Caco-2 (cell line): ENCODE data around the gene ANKRD49. TPM values are rescaled to one million over a fixed set of nuclear protein-coding genes. Genes with fewer than 3 reads are reported as not detected.

Source experiments
- BruUV-seq: library from RNA; stranded (reverse); fragments of 400-500 nt; replicated peaks from 2 replicates; lab custom pipeline; 2021; lab: Mats Ljungman, UMichigan
- CTCF ChIA-PET: fragments of 300-600 bp; sonication (Branson Sonifier 250); formaldehyde crosslinking; loops from one replicate; lab custom pipeline; 2022; ENCODE audit warnings: antibody characterized with exemption; lab: Charles Lee
- POLR2A ChIA-PET: fragments of 300-600 bp; sonication (Branson Sonifier 250); formaldehyde crosslinking; loops from one replicate; lab custom pipeline; 2022; ENCODE audit warnings: antibody characterized with exemption; lab: Charles Lee
- DNase-seq, 2 experiments: peaks; one replicate each; pipeline versions ENCODE4 v3.0.0 to v3.0.0-alpha.2; 2020 to 2022
- H3K27me3 ChIP-seq: replicated peaks from 2 replicates; pipeline ENCODE4 v1.6.0; 2011; ENCODE audit warnings: low read length; ENCODE audit not compliant: control insufficient read depth, insufficient read depth
- H3K36me3 ChIP-seq: 2 replicates; pipeline ENCODE4 v1.5.1; 2011; ENCODE audit warnings: low read length; ENCODE audit not compliant: control insufficient read depth, insufficient read depth
- H3K4me1 ChIP-seq: fragments of 250-450 bp; sonication (Bioruptor Pico); 2 replicates; pipeline ENCODE4 v1.5.1; 2020; ENCODE audit warnings: mild to moderate bottlenecking
- H3K4me3 ChIP-seq: 2 replicates; pipeline ENCODE4 v1.5.1; 2011; ENCODE audit warnings: low read depth, mild to moderate bottlenecking, control low read depth, low read length
- H3K9me3 ChIP-seq: fragments of 250-450 bp; sonication (Bioruptor Pico); 2 replicates; pipeline ENCODE4 v1.5.1; 2020; ENCODE audit warnings: mild to moderate bottlenecking, moderate library complexity
- H3K27ac Mint-ChIP-seq: one replicate; pipeline ENCODE4 v1.8.0; 2022; ENCODE audit warnings: mixed read lengths; ENCODE audit not compliant: unreplicated experiment
- H3K27me3 Mint-ChIP-seq: one replicate; pipeline ENCODE4 v1.8.0; 2022; ENCODE audit warnings: mixed read lengths; ENCODE audit not compliant: insufficient read depth, unreplicated experiment
- H3K36me3 Mint-ChIP-seq: one replicate; pipeline ENCODE4 v1.8.0; 2022; ENCODE audit warnings: mild to moderate bottlenecking, mixed read lengths; ENCODE audit not compliant: insufficient read depth, unreplicated experiment
- H3K4me1 Mint-ChIP-seq: one replicate; pipeline ENCODE4 v1.8.0; 2022; ENCODE audit warnings: low read depth, mixed read lengths; ENCODE audit not compliant: unreplicated experiment
- H3K4me3 Mint-ChIP-seq: one replicate; pipeline ENCODE4 v1.8.0; 2022; ENCODE audit warnings: mild to moderate bottlenecking, moderate library complexity, mixed read lengths; ENCODE audit not compliant: unreplicated experiment
- H3K9me3 Mint-ChIP-seq: one replicate; pipeline ENCODE4 v1.8.0; 2022; ENCODE audit warnings: mixed read lengths; ENCODE audit not compliant: unreplicated experiment
- intact Hi-C: fragments of 100-400 bp; cut with micrococcal nuclease; formaldehyde crosslinking; loops from one replicate; pipeline ENCODE4 v1.10.0; 2022; ENCODE audit not compliant: unreplicated experiment
- total RNA-seq: library from RNA; stranded (reverse); gene quantifications from 2 replicates; pipeline ENCODE4 v1.2.3, GENCODE V29; 2022
- TF ChIP-seq, protein P1 (sequence below), 2 experiments: fragments of 200-600 bp in 1 of 2; IDR thresholded peaks; 1 replicate in 1 of 2; 2 replicates in 1 of 2; pipeline versions ENCODE4 v1.5.1 to v1.8.0; 2011 to 2022; ENCODE audit warnings: antibody characterized with exemption in 1 of 2, control low read depth in 1 of 2, inconsistent platforms in 1 of 2, low read depth in 1 of 2, low read length in 1 of 2, mild to moderate bottlenecking in 1 of 2, moderate library complexity in 1 of 2; ENCODE audit not compliant: insufficient read depth in 1 of 2, severe bottlenecking in 1 of 2, unreplicated experiment in 1 of 2

The ANKRD49 gene
- total RNA-seq, 1 experiment from 2014 or later = 29.2 TPM

DNA sequence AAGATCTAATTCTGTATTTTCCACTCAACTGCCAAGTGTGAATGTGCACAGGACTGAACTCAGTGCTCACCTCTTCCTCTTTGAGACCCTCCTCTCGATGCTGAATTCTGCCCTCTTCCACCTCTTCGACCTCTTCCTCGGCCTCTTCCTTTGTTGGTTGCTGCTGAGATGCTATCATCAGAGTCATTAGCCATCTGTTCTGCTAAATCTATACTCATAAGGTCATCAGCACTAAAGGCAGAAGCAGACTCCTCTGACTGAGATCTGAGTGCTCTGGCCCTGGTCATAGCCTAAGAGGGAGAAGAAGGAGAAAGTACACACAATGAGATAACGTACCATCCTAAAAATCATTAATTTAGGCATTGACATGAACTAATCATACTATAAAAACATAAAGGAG, 46.6 kb upstream of the ANKRD49 start:
- Histone ChIP-seq H3K4me1 (peaks cover 5% of the 10 kb centered on the region; the same call in 1 of the 2 replicates), H3K9me3 (no peaks in the 10 kb centered on the region), H3K4me3 (no peak overlapping the region), H3K27me3 (no peaks in the 10 kb centered on the region), H3K36me3 (0 out of 2 replicates have a peak, but pooled peaks cover 1% of the 10 kb centered on the region)
- no TSS peak for BruUV-seq
- DNase-seq = no peak
- ChIA-PET POLR2A (no interaction called here), CTCF (no interaction called here)
- Mint-ChIP-seq H3K4me3 (no peak overlapping the region), H3K9me3 (no peaks in the 10 kb centered on the region), H3K4me1 (no peaks in the 10 kb centered on the region), H3K27me3 (no peaks in the 10 kb centered on the region), H3K27ac (no peak overlapping the region), H3K36me3 (peaks cover 55% of the 10 kb centered on the region)
- intact Hi-C loops = no loop called here
- TF ChIP-seq, protein P1, sequence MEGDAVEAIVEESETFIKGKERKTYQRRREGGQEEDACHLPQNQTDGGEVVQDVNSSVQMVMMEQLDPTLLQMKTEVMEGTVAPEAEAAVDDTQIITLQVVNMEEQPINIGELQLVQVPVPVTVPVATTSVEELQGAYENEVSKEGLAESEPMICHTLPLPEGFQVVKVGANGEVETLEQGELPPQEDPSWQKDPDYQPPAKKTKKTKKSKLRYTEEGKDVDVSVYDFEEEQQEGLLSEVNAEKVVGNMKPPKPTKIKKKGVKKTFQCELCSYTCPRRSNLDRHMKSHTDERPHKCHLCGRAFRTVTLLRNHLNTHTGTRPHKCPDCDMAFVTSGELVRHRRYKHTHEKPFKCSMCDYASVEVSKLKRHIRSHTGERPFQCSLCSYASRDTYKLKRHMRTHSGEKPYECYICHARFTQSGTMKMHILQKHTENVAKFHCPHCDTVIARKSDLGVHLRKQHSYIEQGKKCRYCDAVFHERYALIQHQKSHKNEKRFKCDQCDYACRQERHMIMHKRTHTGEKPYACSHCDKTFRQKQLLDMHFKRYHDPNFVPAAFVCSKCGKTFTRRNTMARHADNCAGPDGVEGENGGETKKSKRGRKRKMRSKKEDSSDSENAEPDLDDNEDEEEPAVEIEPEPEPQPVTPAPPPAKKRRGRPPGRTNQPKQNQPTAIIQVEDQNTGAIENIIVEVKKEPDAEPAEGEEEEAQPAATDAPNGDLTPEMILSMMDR (IDR thresholded peaks at IDR 0.05; ENCODE audit: insufficient read depth in 1 of 2, low read depth in 1 of 2, low read length in 1 of 2, severe bottlenecking in 1 of 2, unreplicated experiment in 1 of 2) = no peak

DNA sequence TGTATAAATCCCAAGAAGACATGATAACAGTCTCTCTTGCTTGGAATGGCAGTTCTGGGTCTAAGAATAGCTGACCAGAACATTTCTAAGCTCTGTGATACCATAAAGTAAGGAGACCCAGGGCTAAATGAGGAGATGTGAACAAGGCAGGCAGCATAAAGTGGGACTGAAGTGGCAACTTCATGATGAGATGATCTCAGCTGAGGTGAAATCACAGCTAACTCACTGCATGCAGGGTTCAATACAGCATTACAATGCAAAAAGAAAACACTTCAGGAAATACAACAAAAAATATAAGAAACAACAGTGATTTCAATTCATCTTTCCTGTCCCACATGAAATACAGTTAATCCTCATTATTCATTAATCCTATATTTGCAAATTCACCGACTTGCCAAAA, 44.8 kb upstream of the ANKRD49 start:
- Histone ChIP-seq H3K27me3 (no peaks in the 10 kb centered on the region), H3K4me3 (no peak overlapping the region), H3K9me3 (no peaks in the 10 kb centered on the region), H3K36me3 (0 out of 2 replicates have a peak, but pooled peaks cover 1% of the 10 kb centered on the region), H3K4me1 (peaks cover 5% of the 10 kb centered on the region; the same call in 1 of the 2 replicates)
- Mint-ChIP-seq H3K4me1 (no peaks in the 10 kb centered on the region), H3K9me3 (no peaks in the 10 kb centered on the region), H3K27me3 (no peaks in the 10 kb centered on the region), H3K4me3 (no peak overlapping the region), H3K36me3 (peaks cover 46% of the 10 kb centered on the region), H3K27ac (no peak overlapping the region)
- TF ChIP-seq, protein P1 (IDR thresholded peaks at IDR 0.05; ENCODE audit: insufficient read depth in 1 of 2, low read depth in 1 of 2, low read length in 1 of 2, severe bottlenecking in 1 of 2, unreplicated experiment in 1 of 2) = no peak
- no TSS peak for BruUV-seq
- DNase-seq = no peak
- ChIA-PET CTCF (no interaction called here), POLR2A (no interaction called here)
- intact Hi-C loops = no loop called here

DNA sequence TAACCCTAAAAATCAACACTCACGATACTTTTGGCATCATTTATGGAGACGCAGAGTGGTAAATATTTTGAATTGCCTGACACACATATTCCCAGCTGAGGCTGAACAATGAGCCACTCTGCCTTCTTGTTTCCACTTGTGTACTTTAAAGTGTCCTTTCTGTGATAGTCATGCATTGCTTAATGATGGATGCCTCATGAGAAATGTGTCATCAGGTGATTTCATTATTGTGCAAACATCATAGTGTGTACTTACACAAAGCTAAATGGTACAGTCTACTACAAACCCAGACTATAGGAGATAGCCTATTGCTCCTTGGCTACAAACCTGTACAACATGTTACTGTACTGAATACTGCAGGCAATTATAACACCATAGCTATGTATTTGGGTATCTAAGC, 44.3 kb upstream of the ANKRD49 start:
- no peak overlapping the region for H3K27ac Mint-ChIP-seq
- no peaks in the 10 kb centered on the region for H3K9me3 Mint-ChIP-seq
- POLR2A ChIA-PET = no interaction called here
- peaks cover 5% of the 10 kb centered on the region; the same call in 1 of the 2 replicates for H3K4me1 ChIP-seq
- no peaks in the 10 kb centered on the region for H3K9me3 ChIP-seq
- TF ChIP-seq, protein P1 (IDR thresholded peaks at IDR 0.05; ENCODE audit: insufficient read depth in 1 of 2, low read depth in 1 of 2, low read length in 1 of 2, severe bottlenecking in 1 of 2, unreplicated experiment in 1 of 2) = no peak
- no peaks in the 10 kb centered on the region for H3K27me3 ChIP-seq
- CTCF ChIA-PET = no interaction called here
- 0 out of 2 replicates have a peak, but pooled peaks cover 1% of the 10 kb centered on the region for H3K36me3 ChIP-seq
- intact Hi-C loops = no loop called here
- H3K4me1 Mint-ChIP-seq = no peaks in the 10 kb centered on the region
- H3K4me3 Mint-ChIP-seq = no peak overlapping the region
- peak in 1 of 2 experiments; percentile 19 for DNase-seq
- no TSS peak for BruUV-seq
- H3K4me3 ChIP-seq = no peak overlapping the region
- H3K27me3 Mint-ChIP-seq = no peaks in the 10 kb centered on the region
- peaks cover 42% of the 10 kb centered on the region for H3K36me3 Mint-ChIP-seq
